ENCODE data around the gene SEMA3C. TPM values are rescaled to one million over a fixed set of nuclear protein-coding genes. Genes with fewer than 3 reads are reported as not detected.
A peak's percentile ranks its signal among the peaks of the same experiment; 100 is the strongest.

Gene SEMA3C
- polyA plus RNA-seq, 1 donor from 2014 or later, result 386 TPM

DNA sequence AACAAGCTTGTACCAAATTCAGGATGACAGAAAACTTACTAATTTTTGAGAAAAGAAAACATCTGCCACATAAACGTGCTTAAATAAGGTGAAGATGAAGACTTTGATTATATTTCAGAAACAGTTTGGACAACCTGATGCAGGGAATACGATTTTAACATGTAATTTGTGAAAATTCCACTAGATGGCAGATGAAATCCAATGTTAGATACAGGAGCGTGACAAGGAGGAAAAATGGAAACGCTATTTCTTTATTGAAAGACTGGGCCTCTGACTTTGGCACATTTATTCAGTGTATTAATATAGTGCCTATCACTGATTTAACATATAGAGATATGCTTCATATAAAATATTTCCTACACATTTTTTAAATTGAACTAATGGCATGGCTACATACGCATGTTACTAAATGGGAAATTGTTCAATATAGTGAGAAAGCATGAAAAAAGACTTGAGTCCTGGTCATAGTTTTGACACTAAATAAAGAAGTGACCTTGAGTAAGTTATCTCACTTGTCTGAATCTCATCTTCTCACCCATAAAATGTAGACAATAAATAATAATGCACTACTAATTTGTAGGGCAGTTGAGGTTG, 219.7 kb downstream of the SEMA3C start:
- H3K9me3 ChIP-seq (ENCODE audit: low read length), result no peaks in the 10 kb centered on the region
- no peaks in the 10 kb centered on the region for H4K20me1 ChIP-seq (ENCODE audit: insufficient read depth)
- H3F3A ChIP-seq (ENCODE audit: insufficient read depth, low read length, poor library complexity, severe bottlenecking), result no peaks in the 10 kb centered on the region
- H2AFZ ChIP-seq (ENCODE audit: low read depth, low read length), result no peak overlapping the region
- no peaks in the 10 kb centered on the region for H3K27me3 ChIP-seq (ENCODE audit: insufficient read depth, low read depth, low read length)
- no peaks in the 10 kb centered on the region for H3K9me2 ChIP-seq (ENCODE audit: insufficient read depth, low read length)
- H3K36me3 ChIP-seq (ENCODE audit: insufficient read depth, low read length), result no peaks in the 10 kb centered on the region
- TF ChIP-seq, protein P1, sequence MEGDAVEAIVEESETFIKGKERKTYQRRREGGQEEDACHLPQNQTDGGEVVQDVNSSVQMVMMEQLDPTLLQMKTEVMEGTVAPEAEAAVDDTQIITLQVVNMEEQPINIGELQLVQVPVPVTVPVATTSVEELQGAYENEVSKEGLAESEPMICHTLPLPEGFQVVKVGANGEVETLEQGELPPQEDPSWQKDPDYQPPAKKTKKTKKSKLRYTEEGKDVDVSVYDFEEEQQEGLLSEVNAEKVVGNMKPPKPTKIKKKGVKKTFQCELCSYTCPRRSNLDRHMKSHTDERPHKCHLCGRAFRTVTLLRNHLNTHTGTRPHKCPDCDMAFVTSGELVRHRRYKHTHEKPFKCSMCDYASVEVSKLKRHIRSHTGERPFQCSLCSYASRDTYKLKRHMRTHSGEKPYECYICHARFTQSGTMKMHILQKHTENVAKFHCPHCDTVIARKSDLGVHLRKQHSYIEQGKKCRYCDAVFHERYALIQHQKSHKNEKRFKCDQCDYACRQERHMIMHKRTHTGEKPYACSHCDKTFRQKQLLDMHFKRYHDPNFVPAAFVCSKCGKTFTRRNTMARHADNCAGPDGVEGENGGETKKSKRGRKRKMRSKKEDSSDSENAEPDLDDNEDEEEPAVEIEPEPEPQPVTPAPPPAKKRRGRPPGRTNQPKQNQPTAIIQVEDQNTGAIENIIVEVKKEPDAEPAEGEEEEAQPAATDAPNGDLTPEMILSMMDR (IDR thresholded peaks at IDR 0.05; ENCODE audit: poor library complexity, severe bottlenecking), result peak; percentile 91
- TF ChIP-seq TAF1 (IDR thresholded peaks at IDR 0.05; ENCODE audit: low read depth) (no peak), MXI1 (conservative IDR thresholded peaks at IDR 0.05; ENCODE audit: poor library complexity, severe bottlenecking) (no peak), RAD21 (conservative IDR thresholded peaks at IDR 0.05) (peak; percentile 95), SMC3 (conservative IDR thresholded peaks at IDR 0.05; ENCODE audit: poor library complexity) (peak; percentile 95)
- no peak overlapping the region for H3K9ac ChIP-seq (ENCODE audit: low read length)
- no peak overlapping the region for H3K4me2 ChIP-seq (ENCODE audit: low read length)
- H3K4me3 ChIP-seq (ENCODE audit: low read length), result no peak overlapping the region
- H3K27ac ChIP-seq (ENCODE audit: low read length), result no peak overlapping the region
- no peaks in the 10 kb centered on the region for H3K79me2 ChIP-seq (replicated peaks; ENCODE audit: insufficient read depth, low read length)

Measured in neural cell (in vitro differentiated cells).